SHP77 treated with DMSO at 0.1 percent for 48 hours (cell line): ENCODE data around the gene MYL5.
"Not testable (repeated sequence)": the region's sequence is repeated elsewhere in the genome, so short reads cannot be mapped to it uniquely, and the experiment has no call there.

Source experiments
- DNase-seq: peaks from one replicate; lab custom pipeline; 2025; lab: John Stamatoyannopoulos, UW

MYL5 gene

DNA sequence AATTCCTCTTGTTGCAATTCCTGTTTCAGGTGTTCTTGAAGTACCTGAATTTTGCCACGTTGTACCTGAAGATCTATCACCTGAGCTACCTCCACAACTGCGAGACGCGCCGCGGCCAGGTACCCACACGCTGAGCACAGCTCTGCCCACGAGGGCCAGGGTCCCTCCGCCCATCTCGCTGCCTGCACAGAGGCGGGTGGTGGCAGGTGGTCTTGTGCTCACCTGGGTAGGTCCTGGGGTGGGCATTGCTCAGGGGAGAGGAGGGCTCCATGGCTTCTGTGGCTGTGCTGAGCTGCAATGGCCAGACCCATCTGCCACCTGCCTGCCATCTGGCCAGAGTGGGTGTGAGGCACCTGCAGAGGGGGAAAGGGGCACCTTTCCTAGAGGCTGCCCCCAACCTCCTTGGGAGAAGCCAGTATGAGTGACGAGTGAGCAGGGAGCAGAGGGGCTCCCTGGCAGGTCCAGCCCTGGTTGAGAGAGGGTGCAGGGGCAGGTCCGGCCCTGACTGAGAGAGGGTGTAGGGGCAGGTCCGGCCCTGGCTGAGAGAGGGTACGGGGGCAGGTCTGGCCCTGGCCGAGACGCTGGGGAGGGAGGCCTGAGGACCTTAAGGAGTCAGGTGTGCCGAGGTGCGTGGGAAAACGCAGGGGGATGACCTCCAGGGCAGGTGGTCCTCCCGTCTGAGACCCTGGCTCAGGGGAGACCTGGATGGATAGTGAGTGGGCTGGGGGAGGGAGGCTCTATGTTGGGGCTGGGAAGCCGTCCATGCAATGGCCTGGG, 38.3 kb upstream of the MYL5 start:
- DNase-seq, result no peak

DNA sequence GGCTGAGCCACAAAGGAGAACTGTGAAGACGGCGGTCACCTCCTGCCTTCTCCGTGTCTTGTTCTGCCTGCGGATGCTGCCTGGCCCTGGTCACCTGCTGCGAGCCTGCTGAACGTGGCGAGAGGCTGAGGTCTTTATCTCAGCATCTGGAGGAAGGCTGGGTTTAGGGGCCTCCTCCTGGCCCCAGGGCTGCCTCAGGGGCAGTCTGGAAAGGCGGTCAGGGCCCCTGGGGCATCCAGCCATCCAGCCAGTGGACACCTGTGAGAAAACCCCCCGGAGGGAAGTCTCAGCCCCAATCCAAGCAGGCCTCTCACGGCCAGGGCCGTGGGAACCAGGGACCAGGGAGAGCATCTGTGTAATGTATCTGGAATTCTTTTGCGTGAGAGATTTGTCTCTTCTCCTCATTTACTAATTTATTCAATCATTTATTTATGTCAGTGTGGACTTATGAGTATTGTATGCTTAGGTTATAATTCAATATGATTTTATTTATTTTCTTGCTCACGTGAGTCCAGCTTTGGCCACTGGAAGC, 37.6 kb upstream of the MYL5 start:
- no peak for DNase-seq

DNA sequence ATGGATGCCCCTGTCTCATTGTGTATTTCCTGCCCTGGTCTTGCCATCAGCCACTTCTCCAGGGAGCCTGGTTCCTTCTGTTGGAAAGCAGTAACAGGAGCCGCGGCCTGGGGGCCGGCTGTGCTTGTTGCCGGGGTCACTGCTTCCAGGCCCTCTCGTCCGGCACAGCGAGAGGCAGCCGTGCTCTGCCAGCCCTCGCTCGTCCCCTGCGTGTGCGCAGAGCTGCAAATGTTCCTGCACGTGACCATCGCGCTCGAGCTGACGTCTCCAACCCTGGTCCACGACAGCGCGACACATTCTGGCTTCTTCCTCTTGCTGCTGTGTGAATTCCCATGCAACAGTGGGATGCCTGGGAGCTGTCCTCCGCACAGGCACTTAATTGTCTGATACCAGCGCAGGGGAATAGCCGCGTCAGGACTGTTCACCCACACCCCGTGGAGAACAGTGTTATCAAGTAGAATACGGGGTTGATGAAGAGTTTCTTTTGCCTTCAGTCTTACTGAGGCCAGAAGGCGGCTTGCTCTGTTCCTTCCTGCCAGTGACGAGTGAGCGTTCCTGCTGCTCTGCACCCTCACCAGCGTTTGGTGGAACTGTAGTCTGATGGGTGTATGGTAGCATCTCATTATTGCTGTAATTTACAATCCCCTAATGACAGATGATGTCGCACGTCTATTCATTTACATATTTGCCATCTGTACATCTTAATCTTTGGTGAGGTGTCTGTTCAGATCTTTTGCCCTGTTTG, 36.6 kb upstream of the MYL5 start:
- no peak for DNase-seq

DNA sequence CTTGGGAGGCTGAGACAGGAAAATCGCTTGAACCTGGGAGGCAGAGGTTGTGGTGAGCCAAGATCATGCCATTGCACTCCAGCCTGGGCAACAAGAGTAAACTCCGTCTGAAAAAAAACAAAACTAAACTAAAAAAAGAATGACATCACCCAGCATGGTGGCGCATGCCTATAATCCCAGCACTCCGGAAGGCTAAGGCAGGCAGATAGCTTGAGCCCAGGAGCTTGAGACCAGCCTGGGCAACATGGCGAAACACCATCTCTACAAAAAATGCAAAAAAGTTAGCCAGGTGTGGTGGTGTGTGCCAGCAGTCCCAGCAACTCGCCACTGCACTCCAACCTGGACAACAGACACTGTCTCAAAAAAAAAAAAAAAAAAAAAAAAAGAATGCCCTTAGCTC, 32.0 kb upstream of the MYL5 start:
- DNase-seq, result not testable (repeated sequence)

GRCh38 chr4:646460-646859, 27.9 kb upstream of the MYL5 start:
- DNase-seq, result no peak

GRCh38 chr4:647481-647880, 26.9 kb upstream of the MYL5 start:
- DNase-seq, result no peak

- no peak for DNase-seq
Observed at GRCh38 chr4:648579-649292, 25.6 kb upstream of the MYL5 start.

DNA sequence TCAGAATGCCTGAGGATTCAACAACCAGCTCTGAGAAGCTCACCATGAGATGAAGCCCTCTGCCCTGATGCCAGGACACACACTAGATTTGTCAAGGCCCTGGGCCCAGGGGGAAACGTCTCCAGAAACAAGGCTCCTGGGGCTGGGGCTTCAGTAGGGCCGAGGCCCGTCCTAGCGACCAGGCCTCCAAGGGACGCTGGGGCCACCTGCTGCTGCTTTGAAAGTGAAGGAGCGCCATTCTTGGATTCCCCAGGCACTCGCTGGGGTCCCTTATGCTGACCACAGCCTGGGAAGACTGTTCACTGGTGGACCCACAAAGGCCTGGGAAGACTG, 25.1 kb upstream of the MYL5 start:
- DNase-seq, result no peak

DNA sequence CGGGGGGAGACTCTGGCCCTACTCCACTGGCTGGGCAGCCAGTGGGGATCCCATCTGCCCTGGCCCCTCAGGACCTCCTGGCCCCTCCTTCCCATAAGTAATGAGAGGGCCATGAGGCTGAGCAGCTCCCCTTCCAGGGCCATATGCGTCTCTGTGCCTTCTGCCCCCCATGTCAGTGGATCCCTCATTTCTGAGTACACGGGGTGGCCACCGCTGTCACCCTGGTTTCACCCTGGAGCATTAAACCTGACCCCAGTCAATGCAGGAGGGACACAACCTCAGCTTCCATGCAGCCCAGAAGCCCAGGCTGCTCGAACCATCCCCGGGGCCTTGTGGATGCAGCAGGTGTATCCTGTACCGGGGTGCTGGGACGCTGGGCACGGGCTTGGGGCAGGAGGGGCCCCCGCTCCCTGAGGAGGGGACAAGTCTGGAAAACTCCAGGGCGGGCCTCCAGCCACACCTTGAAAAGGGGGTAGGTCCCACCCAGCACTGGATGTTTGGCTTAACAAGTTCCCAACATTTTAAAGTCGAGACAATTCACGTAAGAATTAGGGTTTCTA, 24.5 kb upstream of the MYL5 start:
- no peak for DNase-seq

DNA sequence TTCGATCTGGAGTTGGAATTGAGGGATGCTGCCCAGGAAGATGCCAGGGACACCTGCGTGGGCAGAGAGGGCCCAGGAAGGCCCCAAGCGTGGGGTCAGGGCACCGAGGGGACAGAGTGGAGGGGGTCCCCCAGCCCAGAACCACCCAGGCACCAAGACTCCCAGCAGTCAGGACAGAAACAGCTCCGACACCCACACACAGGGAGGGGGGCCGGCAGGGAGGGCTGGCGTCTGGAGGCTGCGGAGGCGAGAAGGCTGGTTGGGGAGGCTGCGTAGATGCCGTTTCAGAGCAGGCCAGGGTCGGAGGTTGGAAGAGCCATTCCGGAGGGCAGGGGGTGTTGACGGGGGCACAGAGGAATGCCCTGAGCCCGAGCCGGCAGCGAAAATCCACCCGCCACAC, 23.9 kb upstream of the MYL5 start:
- DNase-seq, result no peak

- DNase-seq, result no peak
Observed at GRCh38 chr4:650951-651883, 23.1 kb upstream of the MYL5 start.

DNA sequence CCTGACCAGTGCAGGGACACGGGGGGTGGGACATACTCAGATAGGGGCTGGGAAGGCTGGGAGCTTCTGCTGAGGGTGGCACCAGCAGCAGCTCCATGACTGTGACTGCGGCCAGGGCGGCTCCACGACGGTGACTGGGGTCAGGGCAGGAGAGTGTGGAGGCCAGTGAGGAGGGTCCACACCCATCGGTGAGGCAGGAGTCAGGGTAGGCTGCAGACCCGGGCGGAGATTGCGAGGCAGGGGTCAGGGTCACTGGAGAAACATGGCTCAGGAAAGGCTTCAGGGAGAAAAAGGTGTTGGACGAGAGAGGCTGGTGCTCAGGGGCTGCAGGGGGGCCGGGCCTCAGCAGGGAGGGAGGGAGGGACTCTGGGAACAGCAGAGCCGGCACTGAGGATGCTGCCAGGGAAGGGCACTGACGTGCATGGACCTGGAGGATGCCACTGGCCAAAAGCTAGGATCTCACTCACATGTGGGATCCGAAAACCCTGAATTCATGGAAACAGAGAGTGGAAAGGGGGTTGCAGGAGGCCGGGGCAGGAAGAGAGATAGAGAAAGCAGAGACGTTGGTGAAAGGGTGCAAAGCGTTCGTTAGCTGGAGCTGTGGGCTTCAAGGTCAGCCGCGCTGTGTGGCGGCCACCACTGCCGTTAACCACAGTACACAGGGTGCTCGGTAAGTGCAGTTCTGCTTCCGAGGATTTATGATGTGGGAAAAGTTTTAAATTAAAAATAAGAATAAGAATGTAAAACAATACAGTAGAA, 22.3 kb upstream of the MYL5 start:
- no peak for DNase-seq

GRCh38 chr4:653080-653821, 21.1 kb upstream of the MYL5 start:
- DNase-seq, result no peak

GRCh38 chr4:653831-654502, 20.4 kb upstream of the MYL5 start:
- no peak for DNase-seq

DNA sequence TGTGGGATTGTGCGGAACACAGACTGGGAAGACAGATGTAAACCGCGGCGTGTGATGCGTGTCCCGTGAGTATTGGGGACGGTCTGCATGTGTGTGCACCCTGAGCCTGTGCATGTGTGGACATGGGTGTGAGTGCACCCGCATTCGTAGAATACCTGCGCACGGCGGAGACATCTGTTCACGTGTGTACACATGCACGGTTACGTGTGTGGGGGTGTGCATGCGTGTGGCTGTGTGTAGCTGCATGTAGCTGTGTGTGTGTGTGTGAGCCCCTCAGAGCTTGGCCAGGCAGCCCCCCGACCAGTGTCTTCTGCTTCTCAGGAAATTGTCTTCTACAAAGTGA, 19.9 kb upstream of the MYL5 start:
- DNase-seq, result no peak

- DNase-seq, result no peak
Observed at GRCh38 chr4:654871-655463, 19.4 kb upstream of the MYL5 start.

GRCh38 chr4:655464-656151, 18.7 kb upstream of the MYL5 start:
- no peak for DNase-seq
